ENCODE results near the gene PARP12.

Gene PARP12

GRCh38 chr7:140033036-140033435 lies 29.7 kb downstream of the PARP12 start:
- H3K4me1 Mint-ChIP-seq, result peaks cover 15% of the 10 kb centered on the region
- H3K4me3 Mint-ChIP-seq, result no peak overlapping the region
- ATAC-seq, result no peak
- DNase-seq, result no peak
- H3K27me3 Mint-ChIP-seq, result no peaks in the 10 kb centered on the region
- no peak overlapping the region for H3K27ac Mint-ChIP-seq
- H3K9me3 Mint-ChIP-seq, result no peaks in the 10 kb centered on the region

GRCh38 chr7:140031364-140031763 lies 31.4 kb downstream of the PARP12 start:
- Mint-ChIP-seq H3K27ac (no peak overlapping the region), H3K4me1 (peaks cover 11% of the 10 kb centered on the region), H3K9me3 (no peaks in the 10 kb centered on the region), H3K27me3 (no peaks in the 10 kb centered on the region), H3K4me3 (no peak overlapping the region)
- DNase-seq, result no peak
- ATAC-seq, result no peak

GRCh38 chr7:140029072-140029471 lies 33.7 kb downstream of the PARP12 start:
- DNase-seq (no peak), ATAC-seq (no peak)
- Mint-ChIP-seq H3K27ac (no peak overlapping the region), H3K27me3 (no peaks in the 10 kb centered on the region), H3K9me3 (no peaks in the 10 kb centered on the region), H3K4me3 (no peak overlapping the region), H3K4me1 (no peaks in the 10 kb centered on the region)

GRCh38 chr7:140028311-140028710 lies 34.4 kb downstream of the PARP12 start:
- Mint-ChIP-seq H3K4me3 (no peak overlapping the region), H3K27me3 (no peaks in the 10 kb centered on the region), H3K27ac (no peak overlapping the region), H3K4me1 (no peaks in the 10 kb centered on the region), H3K9me3 (no peaks in the 10 kb centered on the region)
- ATAC-seq, result no peak
- DNase-seq, result no peak

- no peak for ATAC-seq
- Mint-ChIP-seq H3K4me1 (no peaks in the 10 kb centered on the region), H3K27me3 (no peaks in the 10 kb centered on the region), H3K27ac (no peak overlapping the region), H3K9me3 (no peaks in the 10 kb centered on the region), H3K4me3 (no peak overlapping the region)
- DNase-seq, result no peak
Measured at GRCh38 chr7:140027858-140028257, 34.9 kb downstream of the PARP12 start.

- no peaks in the 10 kb centered on the region for H3K4me1 Mint-ChIP-seq
- no peak overlapping the region for H3K4me3 Mint-ChIP-seq
- H3K27me3 Mint-ChIP-seq, result no peaks in the 10 kb centered on the region
- H3K27ac Mint-ChIP-seq, result peak overlapping the region in 1 of 2 donors; percentile 19
- DNase-seq (no peak), ATAC-seq (no peak)
- H3K9me3 Mint-ChIP-seq, result no peaks in the 10 kb centered on the region
Measured at GRCh38 chr7:140026935-140027334, 35.8 kb downstream of the PARP12 start.

- ATAC-seq (no peak), DNase-seq (no peak)
- H3K27me3 Mint-ChIP-seq, result no peaks in the 10 kb centered on the region
- H3K27ac Mint-ChIP-seq, result peak overlapping the region in 1 of 2 donors; percentile 87
- no peaks in the 10 kb centered on the region for H3K4me1 Mint-ChIP-seq
- H3K4me3 Mint-ChIP-seq, result no peak overlapping the region
- H3K9me3 Mint-ChIP-seq, result no peaks in the 10 kb centered on the region
Measured at GRCh38 chr7:140025814-140026433, 36.8 kb downstream of the PARP12 start.

- Mint-ChIP-seq H3K4me3 (no peak overlapping the region), H3K27me3 (no peaks in the 10 kb centered on the region), H3K27ac (no peak overlapping the region), H3K9me3 (no peaks in the 10 kb centered on the region), H3K4me1 (no peaks in the 10 kb centered on the region)
- ATAC-seq, result no peak
- DNase-seq, result no peak
Measured at GRCh38 chr7:140025241-140025640, 37.5 kb downstream of the PARP12 start.

GRCh38 chr7:140024585-140024984 lies 38.2 kb downstream of the PARP12 start:
- DNase-seq, result no peak
- no peaks in the 10 kb centered on the region for H3K9me3 Mint-ChIP-seq
- no peak overlapping the region for H3K4me3 Mint-ChIP-seq
- H3K27ac Mint-ChIP-seq, result peak overlapping the region in 1 of 2 donors; percentile 47
- ATAC-seq, result no peak
- H3K4me1 Mint-ChIP-seq, result no peaks in the 10 kb centered on the region
- no peaks in the 10 kb centered on the region for H3K27me3 Mint-ChIP-seq

- no peak overlapping the region for H3K27ac Mint-ChIP-seq
- H3K4me1 Mint-ChIP-seq, result no peaks in the 10 kb centered on the region
- H3K27me3 Mint-ChIP-seq, result no peaks in the 10 kb centered on the region
- DNase-seq, result no peak
- H3K9me3 Mint-ChIP-seq, result no peaks in the 10 kb centered on the region
- no peak for ATAC-seq
- H3K4me3 Mint-ChIP-seq, result no peak overlapping the region
Measured at GRCh38 chr7:140023728-140024127, 39.0 kb downstream of the PARP12 start.

GRCh38 chr7:140022582-140023211 lies 40.1 kb downstream of the PARP12 start:
- no peaks in the 10 kb centered on the region for H3K9me3 Mint-ChIP-seq
- no peaks in the 10 kb centered on the region for H3K4me1 Mint-ChIP-seq
- no peak overlapping the region for H3K4me3 Mint-ChIP-seq
- peak overlapping the region in 1 of 2 donors; percentile 49 for H3K27ac Mint-ChIP-seq
- DNase-seq (no peak), ATAC-seq (no peak)
- no peaks in the 10 kb centered on the region for H3K27me3 Mint-ChIP-seq

- H3K4me3 Mint-ChIP-seq, result no peak overlapping the region
- no peaks in the 10 kb centered on the region for H3K9me3 Mint-ChIP-seq
- H3K4me1 Mint-ChIP-seq, result no peaks in the 10 kb centered on the region
- DNase-seq (no peak), ATAC-seq (no peak)
- no peaks in the 10 kb centered on the region for H3K27me3 Mint-ChIP-seq
- peak overlapping the region in 1 of 2 donors; percentile 94 for H3K27ac Mint-ChIP-seq
Measured at GRCh38 chr7:140021603-140022002, 41.1 kb downstream of the PARP12 start.

GRCh38 chr7:140019606-140020005 lies 43.1 kb downstream of the PARP12 start:
- ATAC-seq, result no peak
- Mint-ChIP-seq H3K27me3 (no peaks in the 10 kb centered on the region), H3K4me3 (no peak overlapping the region), H3K27ac (no peak overlapping the region), H3K4me1 (no peaks in the 10 kb centered on the region), H3K9me3 (no peaks in the 10 kb centered on the region)
- DNase-seq, result no peak

- Mint-ChIP-seq H3K4me1 (no peaks in the 10 kb centered on the region), H3K27me3 (no peaks in the 10 kb centered on the region), H3K9me3 (no peaks in the 10 kb centered on the region), H3K4me3 (no peak overlapping the region), H3K27ac (no peak overlapping the region)
- ATAC-seq (no peak), DNase-seq (no peak)
Measured at GRCh38 chr7:140019172-140019571, 43.6 kb downstream of the PARP12 start.

GRCh38 chr7:140018125-140019043 lies 44.4 kb downstream of the PARP12 start:
- no peak overlapping the region for H3K27ac Mint-ChIP-seq
- DNase-seq (no peak), ATAC-seq (peak; percentile 15)
- H3K9me3 Mint-ChIP-seq, result no peaks in the 10 kb centered on the region
- no peaks in the 10 kb centered on the region for H3K27me3 Mint-ChIP-seq
- no peaks in the 10 kb centered on the region for H3K4me1 Mint-ChIP-seq
- H3K4me3 Mint-ChIP-seq, result no peak overlapping the region

GRCh38 chr7:140017543-140017942 lies 45.2 kb downstream of the PARP12 start:
- Mint-ChIP-seq H3K27ac (no peak overlapping the region), H3K4me1 (no peaks in the 10 kb centered on the region), H3K9me3 (no peaks in the 10 kb centered on the region), H3K27me3 (no peaks in the 10 kb centered on the region), H3K4me3 (no peak overlapping the region)
- ATAC-seq, result peak; percentile 19
- no peak for DNase-seq

All from stimulated activated naive CD8-positive, alpha-beta T cell treated with anti-CD3 and anti-CD28 coated beads, Interleukin-15, amount 100 ng/mL, for 72 hours (primary cell).